NOMO-1 (cell line): ENCODE data around the gene DPY19L3.
"Not testable (repeated sequence)": the region's sequence is repeated elsewhere in the genome, so short reads cannot be mapped to it uniquely, and the experiment has no call there.

Experiments used
- DNase-seq, 2 experiments: peaks; one replicate each; lab custom pipeline; 2025; ENCODE audit not compliant: unreplicated experiment in 2 of 2; lab: John Stamatoyannopoulos, UW

The DPY19L3 gene

DNA sequence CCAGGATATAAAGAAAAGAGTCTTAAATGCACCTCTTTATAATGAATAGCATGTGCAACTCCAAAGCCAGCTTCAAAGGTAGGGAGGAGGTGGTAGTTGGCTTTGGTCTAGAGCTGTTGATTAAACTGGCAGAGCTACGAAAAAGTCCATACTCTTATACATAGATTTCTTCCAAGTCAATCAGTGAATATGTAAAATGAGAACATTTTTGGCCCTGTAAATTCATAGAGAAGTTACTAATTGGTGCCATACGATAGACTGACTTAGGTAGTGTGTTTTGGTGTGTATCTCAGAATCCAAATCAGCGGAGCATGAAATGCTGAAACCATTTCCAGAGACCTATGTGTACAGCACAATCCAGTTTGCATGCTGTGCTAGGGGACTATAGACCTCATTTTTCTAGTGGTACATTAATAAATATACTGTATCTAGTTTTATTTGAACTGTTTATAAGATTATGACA, 17.1 kb upstream of the DPY19L3 start:
- no peak for DNase-seq

- no peak for DNase-seq
Observed at GRCh38 chr19:32392901-32393300, 12.7 kb upstream of the DPY19L3 start.

DNA sequence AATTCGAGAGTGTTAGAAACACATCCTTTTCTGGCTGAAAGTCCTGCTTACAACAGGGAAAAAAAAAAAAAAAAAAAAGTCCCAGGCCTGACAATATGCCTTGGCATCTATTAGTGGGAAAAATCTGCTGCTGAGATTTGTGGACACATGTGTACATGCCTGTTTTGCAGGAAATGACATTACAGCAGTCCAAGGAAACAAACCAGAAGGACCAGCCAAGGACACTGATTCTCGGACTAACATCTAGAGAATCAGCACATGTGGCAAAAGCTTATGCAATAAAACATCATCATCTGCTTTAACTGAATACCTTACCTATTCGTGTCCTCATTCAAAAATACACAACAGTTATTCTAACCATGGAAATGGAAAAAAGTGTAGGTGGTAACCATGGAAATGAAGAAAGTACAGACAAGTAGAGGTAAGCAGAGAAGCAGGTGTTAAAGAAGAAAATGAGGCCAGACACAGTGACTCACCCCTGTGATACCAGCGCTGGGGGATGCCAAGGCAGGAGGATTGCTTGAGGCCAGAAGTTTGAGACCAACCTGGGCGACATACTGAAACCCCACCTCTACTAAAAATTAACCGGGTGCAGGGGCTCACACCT, 9.4 kb upstream of the DPY19L3 start:
- DNase-seq = no peak

DNA sequence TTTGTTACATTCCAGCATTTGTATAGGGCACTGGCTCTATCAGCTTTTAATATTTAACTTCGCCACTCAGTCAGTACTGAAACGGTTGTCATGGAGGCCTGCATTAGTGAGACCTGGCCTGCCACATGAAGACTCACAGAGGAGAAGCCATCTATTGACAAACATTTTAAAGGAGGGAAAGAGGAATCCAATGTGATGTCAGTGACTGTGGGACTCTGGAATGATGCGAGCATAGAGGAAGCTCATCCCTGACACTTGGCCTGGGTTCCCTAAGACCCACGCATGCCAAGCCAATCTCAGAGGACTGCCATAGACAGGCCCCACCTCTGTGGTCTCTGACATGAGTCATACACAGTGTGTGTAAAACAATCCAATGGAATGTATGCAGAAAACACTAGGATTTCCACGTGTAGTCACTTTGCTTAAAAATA, 7.9 kb upstream of the DPY19L3 start:
- DNase-seq = no peak

DNA sequence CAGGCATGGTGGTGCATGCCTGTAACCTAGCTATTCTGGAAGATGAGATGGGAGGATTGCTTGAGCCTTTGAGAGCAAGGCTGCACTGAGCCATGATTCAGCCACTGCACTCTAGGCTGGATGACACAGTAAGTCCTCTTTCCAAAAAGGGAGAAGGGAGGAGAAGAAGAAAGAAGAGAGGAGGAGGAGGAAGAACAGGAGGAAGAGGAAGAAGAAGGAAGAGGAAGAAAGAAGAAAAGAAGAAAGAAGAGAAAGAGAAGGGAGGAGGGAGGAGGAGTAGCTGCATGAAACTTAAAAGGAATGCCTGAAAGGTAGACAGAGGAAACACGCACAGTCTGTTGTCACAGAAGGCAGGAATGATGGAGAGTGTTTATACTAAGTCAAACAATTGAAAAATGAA, 3.6 kb upstream of the DPY19L3 start:
- no peak for DNase-seq

DNA sequence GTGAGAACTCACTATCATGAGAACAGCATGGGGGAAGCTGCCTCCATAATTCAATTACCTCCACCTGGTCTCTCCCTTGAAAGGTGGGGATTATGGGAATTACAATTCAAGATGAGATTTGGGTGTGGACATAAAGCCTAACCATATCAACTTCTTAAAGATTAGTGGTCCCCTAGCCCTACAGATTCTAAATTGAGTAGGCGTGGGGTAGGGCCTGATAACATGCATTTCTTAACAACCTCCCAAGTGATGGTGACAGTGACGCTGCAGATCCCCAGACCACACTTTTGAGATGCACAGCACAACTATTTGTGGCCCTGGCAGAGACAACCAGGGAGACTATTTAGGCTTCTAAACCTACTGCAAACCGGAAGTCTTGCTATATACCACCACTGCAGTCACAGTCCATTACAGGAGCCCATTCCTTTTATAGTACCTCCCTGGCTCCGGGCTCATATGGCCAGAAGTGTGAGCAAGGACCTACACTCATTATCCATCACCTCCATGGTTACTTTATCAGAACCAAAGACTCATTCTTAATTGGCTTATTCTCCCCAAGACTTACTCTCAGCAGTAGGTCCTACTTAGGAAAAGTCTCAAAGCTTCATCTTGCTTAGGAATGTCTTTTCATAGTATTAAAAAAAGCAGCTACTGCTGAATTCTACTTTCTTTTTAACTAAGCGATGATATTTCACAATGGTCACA, 2.1 kb upstream of the DPY19L3 start:
- no peak for DNase-seq

- no peak for DNase-seq
Observed at GRCh38 chr19:32404213-32404932, 1.2 kb upstream of the DPY19L3 start.

DNA sequence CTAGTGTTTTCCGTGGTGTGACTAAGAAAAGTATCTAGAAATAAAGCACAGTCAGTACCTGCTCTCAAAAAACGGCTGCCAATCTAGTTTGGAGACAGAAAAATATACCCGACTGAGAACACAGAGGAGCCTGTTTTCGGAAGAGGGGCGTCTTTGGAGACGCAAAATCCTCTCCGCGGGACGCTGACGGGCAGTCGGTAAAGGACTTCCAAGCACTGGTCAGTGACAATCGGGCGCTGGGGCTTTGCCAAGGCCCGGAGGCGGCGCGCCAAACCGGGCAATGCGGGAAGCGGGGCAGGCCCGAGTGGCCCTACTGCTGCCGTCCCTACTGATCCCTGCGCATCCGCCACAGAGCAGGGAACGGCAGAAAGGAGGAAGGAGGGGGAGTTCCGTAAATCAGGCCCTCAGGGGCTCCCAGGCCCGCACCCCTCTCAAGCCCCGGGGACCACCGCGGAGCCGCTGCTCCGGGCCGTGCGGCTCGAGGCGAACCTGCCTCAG, 588 bp upstream of the DPY19L3 start:
- DNase-seq = peak; percentile 55 to 61

DNA sequence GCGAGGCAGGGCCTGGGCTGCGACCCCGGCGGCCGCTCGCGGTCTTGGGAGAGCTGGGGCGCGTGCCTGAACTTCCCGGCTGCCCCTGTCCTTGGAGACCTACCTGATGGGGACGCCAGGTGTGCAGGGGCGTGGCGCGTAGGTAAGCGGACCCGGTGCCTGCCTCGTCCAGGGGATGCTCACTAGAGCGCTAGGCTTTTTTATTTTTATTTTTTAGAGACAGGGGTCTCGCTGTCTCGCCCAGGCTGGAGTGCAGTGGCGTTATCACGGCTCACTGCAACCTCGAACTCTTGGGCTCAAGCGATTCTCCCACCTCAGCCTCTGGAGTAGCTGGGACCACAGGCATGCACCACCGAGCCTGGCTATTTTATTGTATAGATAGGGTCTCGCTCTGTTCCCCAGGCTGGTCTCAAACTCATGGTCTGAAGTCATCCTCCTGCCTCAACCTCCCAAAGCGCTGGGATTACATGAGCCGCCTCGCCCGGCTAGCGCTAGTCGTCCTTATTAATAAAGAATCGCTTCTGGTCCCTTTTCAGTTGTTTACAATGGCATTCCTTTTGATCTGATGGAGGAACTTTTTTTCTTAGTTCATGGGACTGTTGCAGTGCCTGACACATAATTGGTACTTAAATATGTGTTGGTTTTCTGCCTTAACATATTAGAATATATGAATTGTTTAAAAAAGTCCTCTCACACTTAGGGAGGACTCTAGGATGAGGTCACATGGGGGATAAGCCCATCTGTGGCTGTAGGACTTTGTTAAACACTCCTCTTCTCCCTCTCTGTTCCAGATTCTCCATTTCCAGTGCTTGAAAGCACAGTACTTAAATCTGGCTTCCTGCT, 812 bp downstream of the DPY19L3 start:
- DNase-seq = no peak

- DNase-seq = no peak
Observed at GRCh38 chr19:32407004-32407992, 1.7 kb downstream of the DPY19L3 start.

- no peak for DNase-seq
Observed at GRCh38 chr19:32415246-32415645, 9.7 kb downstream of the DPY19L3 start.

- no peak for DNase-seq
Observed at GRCh38 chr19:32415669-32416068, 10.1 kb downstream of the DPY19L3 start.

DNA sequence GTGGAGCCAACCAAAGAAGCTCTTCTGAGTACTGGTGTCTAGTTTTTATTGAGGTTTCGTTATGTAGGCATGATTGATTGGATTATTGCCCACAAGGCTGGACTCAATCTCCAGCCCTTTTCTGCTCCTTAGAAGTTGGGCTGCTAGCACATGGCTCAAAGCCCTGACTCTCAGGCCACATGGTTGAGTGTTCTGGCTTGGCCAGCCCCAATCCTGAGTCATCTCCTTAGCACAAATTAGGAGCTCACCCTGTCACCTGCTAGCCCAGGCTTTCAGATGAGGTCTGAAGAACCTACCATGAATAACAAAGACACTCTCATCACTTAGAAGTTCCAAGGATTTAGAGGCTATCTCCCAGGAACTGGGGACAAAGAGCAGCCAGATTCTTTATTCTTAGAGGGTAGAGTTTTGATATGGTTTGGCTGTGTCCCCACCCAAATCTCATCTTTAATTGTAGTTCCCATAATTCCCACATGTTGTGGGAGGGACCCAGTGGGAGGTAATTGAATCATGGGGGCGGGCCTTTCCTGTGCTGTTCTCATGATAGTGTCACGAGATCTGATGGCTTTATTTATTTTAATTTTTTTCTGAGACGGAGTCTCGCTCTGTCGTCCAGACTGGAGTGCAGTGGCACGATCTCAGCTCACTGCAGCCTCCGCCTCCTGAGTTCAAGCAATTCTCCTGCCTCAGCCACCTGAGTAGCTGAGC, 11.3 kb downstream of the DPY19L3 start:
- no peak for DNase-seq

- no peak for DNase-seq
Observed at GRCh38 chr19:32418155-32418554, 12.6 kb downstream of the DPY19L3 start.

DNA sequence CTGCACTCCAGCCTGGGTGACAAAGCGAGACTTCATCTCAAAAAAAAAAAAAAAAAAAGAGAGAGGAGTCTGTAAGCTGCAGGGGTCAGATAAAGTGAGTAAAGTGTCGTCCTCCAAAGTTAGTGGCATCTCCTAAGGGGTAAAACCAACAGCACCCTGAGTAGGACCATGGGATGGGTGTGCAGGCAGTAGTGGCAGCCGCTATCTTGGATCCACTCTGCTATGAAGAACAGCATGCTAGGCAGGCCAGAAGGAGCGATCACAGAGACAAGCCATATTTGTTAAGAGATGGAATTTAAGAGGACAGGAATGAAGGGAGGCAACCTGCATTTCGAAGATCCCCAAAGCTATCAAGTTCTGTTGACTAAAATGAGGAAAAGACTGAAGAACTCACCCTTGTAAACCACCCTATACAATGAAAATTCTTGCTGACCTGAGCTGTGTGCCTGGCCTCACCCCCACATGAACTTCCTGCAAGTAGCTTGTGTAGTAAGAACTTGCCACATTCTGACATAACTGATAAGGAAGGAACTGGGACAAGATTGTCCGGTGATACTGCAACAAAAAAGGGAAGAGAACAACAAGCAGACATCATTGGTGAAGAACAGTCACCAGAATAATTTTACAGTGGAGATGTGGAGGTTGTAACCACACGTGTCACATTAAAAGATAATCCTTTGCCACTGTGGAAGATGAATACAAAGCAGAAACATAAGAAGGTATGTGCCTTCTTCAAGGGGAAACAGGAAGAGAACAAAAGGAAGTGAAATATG, 16.2 kb downstream of the DPY19L3 start:
- peak; percentile 85 to 95 for DNase-seq

DNA sequence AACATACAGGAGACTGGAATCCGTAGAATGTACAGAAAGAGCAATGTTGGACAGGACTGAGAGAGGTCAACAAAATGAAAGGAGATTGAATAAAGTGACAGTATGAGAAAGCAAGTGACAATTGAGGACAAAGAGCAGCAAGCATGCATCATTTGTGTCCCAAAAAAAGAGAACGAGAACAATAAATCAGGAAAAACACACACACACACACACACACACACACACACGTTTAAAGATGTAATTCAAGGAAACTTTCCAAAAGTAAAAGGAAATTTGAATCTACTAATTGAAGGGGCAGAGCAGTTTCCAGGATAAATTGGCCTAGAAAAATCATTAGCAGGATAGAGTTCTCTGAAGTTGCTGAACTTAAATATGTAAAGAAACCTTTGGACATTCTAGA, 16.9 kb downstream of the DPY19L3 start:
- no peak for DNase-seq

DNA sequence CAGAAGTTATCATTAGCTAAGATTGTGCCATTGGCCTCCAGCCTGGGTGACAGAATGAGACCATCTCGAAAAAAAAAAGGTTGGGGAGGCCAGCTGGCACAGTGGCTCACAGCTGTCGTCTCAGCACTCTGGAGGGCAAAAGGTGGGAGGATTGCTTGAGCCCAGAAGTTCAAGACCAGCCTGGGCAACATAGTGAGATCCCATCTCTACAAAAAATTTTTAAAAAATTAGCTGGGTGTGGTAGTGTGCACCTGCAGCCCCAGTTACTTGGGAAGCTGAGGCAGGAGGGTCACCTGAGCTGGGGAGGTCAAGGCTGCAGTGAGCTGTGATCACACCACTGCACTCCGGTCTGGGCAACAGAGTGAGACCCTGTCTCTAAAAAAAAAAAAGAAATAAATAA, 18.4 kb downstream of the DPY19L3 start:
- DNase-seq = not testable (repeated sequence)

- DNase-seq = no peak
Observed at GRCh38 chr19:32427536-32427935, 22.0 kb downstream of the DPY19L3 start.
